HG03097 (cell line): ENCODE results near the gene TSPAN11.
"Not testable (repeated sequence)": the region's sequence is repeated elsewhere in the genome, so short reads cannot be mapped to it uniquely, and the experiment has no call there.

ENCODE experiments used
- ATAC-seq: cut with Tn5 transposase; IDR thresholded peaks from one replicate; pipeline ENCODE4 v1.9.1; 2021; ENCODE audit not compliant: unreplicated experiment, low FRiP score

The TSPAN11 gene

DNA sequence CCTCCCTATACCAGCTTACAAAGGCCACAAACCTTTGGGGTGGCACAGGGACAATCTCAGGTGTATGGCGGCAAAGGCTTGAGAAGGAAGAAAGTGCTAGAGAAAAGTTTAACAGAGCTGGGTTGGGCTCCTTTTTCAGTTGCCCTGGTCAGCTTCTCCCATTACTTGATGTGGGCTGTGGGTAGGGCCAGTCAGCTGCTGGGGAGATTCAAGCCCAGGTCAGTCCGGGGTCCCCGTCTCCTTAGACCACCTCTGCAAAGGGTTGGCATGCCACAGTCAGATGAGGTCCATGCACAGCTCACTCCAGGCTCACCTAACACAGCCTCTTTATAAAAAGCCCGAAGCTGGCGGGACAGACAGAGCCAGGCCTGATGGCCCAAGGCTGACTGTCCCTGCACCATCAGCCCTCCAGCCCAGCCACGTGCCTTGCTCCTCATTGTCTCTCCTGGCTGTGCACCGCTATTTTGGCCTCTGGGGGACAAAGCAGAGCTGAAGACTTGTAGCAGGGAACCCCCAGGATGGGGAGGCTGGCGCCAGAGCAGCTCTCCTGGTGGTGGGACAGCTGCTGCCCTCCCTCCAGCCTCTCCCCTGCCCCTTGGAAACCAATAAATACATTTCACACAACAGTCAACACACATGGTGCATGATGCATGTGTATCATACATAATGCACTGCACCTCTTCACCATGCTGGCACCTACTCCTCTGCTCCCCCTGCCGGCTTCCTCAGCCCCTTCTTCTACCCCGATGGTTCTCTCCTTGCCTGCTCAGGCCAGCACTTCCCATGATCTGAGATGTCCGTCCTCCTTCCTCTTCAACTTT is 85.4 kb downstream of the TSPAN11 start:
- no peak for ATAC-seq

DNA sequence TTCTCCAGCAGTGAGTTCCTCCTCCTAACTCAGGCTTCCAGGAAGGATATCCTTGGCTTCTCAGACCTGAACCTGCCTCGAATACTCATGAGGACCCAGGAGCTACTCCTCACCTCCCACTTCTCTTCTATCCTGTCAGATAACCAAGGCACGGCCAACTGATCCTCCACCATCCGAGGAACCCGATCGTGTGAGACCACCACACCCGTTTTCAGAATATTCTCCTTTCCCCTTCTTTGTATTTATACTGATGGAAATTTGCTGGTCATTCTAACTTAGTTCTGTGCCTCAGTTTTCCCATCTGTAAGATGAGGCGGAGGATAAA is 86.0 kb downstream of the TSPAN11 start:
- ATAC-seq: not testable (repeated sequence)

DNA sequence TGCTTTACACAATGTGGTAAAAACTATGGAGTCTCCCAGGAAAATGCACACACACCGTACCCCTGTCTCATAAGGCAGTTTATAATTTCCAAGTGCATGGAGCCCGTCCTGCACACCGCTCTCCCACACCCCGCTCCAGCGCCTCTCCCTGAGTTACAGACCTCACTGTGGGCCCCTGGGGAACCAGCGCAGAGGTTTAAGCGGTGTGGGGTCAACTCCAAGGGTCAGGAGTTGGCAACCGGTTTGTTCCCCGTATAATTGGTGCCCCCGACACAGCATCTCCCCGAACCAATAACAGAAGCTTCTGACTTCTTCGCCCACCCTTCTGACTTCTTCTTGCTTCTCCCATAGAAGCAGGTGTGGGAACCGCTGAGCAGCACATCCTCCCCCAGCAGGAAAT is 88.7 kb downstream of the TSPAN11 start:
- no peak for ATAC-seq

DNA sequence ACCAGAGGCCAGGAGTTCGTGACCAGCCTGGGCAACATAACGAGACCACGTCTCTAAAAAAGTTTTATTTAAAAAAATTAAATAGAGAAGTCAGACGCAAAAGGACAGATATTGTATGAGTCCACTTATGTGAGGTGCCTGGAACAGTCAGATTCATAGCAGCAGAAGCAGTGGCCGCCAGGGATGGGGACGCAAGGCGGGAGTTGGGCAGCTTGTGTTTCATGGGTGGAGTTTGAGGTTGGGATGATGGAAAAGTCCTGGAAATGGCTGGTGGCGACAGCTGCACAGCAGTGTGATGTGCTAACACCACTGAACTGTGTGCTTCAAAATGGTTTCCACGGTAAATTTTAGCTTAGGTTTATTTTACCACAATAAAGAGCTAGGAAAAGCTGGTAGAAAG is 89.5 kb downstream of the TSPAN11 start:
- ATAC-seq: no peak

DNA sequence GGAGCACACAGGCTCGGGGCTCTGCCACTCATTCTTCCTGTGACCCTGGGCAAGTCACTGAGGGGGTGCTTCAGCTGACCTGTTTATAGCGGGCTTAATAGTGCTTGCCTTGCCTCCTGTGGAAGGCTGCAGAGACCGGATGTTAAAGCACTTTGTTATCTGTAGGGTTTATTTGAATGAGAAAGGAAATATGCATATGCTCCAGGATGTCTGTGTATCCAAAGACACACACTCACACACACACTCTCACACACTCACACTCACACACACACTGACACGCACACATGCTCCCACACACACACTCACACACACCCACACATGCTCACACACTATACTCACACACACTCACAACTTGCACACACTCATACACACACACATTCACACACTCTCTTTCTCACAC is 91.0 kb downstream of the TSPAN11 start:
- ATAC-seq: no peak

DNA sequence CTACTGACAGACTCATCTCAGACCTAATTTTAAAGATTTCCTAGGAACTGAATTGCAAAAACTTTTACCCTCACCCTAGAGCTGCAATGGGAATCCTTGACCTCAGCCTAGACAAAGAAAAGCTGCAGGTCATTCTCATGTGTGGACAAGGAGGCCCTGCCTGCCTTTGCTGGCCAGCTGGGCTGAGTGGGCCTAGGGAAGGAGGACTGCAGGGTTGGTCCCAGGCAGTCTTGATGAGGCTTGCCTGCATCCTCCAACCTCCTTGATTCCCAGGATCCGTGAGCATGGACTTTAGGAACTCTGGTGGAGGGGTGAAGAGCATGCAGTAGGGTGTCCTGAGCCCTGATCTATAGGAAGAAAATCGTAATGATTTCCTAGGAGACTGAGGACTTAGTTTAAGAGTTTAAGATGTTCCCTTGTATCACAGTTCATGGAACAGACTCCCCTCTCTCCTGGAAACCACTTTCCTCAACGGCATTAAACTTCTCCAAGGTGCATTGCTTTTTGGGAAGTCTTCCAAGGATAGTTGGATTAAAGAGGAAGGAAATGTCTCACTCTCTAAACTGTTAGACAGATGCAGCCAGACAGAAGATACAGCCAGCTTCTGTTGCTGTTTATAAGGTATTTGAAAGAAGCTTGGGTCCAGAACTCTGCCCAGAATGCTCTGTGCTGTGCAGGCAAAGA is 91.7 kb downstream of the TSPAN11 start:
- no peak for ATAC-seq

DNA sequence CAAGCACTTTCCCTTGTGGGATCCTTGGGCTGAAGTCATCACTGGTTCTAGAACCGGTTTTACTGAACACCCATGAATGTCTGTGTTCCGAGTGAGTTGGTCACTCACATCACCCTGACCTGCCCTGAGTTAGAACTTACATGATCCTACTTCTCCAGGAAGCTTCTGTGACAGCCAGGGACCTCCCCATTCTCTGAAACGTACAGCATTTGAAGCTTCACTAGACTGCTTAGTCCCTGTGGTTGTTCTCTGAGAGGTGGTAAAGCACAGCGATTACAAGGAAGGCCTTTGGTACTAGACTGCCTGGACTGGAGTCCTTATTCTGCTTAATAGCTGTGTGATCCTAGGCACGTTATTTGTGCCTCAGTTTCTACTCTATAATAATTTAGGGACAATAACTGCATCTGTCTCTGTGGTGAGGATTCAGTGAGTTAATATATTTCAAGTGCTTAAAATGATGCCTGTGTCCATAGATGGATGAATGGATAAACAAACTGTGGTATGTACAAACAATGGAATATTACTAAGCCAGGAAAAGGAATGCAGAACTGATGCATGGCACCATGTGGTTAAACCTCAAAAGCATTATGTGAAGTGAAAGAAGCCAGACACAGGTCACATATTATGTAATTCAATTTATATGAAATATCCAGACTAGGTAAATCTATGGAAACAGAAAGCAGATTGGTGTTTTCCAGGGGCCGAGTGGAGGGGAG is 92.4 kb downstream of the TSPAN11 start:
- ATAC-seq: no peak

DNA sequence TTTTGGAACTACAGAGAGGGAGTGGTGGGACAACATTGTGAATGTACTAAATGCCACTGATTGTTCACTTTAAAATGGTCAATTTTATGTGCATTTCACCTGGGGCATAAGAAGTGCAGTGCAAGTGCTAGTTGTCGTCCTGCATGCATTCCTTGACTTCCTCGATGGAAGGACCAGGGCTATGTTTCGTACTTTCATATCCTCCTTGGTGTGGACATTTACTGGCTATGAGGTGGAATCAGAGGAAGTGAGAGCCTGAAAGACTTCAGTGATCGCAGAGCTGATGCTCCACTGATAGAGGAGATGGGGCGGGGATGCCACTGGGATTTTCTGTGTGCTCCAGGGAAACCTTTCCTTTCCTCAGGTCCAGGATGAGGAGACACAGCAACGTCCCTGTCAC is 93.0 kb downstream of the TSPAN11 start:
- ATAC-seq: no peak

DNA sequence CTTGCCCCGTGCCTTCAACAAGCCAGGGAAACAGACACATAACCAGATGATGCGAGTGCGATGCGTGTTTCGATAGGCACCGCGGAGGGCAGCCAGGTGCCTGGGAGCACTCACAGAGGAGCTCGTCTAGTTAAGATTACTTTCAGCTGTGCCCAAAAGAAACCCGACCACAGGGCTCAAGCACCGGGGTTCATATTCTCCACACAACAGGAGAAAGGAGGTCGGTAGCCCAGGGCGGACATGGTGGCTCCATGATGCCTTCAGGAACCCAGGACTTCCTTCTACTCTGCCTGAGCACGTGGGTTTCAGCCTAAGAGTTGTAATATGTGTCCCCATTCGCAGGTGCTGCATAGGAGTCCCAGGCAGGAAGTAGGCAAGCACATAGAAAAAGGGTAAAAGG is 93.4 kb downstream of the TSPAN11 start:
- ATAC-seq: no peak

DNA sequence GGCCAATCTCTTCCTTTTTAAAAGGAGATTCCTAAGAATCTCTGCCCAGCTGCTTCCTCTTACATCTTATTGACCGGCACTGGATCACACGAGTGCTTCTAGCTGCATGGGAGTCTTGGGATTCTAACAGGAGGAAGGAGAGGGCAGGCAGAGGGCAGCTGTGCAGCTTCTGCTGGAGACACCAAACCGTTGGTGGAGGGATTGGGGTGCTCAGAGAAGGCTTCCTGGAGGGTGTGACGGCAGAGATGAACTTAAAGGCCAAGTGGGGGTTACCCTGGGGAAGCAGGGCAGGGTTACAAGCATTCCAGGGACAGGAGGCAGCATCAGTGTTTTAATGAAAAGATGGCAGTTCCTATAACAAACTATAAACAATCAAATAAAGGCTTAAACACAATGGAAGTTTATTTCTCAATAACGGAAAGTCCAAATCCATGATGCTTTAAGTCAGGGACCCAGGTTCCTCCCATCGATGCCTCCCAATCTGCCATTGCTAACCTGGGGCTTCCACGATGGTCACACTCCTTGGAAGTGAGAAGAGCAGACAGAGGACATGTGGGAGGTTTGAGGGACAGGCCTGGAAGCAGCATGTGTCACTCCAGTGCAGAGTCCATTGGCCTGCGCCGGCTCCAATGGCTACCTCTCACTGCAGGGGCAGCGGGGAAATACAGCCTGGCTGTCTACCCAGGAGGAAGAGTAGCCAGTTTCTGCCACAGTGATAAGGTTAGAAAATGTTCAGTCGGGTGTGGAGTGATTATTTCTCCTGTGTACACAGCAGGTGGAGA is 94.0 kb downstream of the TSPAN11 start:
- no peak for ATAC-seq

DNA sequence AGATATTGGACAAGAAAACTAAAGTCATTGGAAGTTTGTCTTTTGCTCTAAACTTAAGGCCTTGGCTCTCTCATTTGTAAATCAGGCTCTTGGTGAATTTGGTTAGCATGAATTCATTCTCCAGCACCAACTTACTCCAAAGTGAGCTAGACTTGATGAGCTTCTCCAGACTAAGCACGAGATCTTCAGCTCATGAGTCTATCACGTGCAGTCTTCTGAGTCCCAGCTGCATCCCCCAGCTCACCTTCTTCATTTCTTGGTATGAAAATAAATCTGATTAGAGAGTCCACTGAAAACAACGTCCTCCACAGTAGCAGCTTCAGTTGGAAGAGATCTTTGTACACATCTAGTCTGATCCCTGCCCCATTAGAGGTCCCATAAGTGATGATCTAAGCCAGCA is 94.6 kb downstream of the TSPAN11 start:
- ATAC-seq: no peak

DNA sequence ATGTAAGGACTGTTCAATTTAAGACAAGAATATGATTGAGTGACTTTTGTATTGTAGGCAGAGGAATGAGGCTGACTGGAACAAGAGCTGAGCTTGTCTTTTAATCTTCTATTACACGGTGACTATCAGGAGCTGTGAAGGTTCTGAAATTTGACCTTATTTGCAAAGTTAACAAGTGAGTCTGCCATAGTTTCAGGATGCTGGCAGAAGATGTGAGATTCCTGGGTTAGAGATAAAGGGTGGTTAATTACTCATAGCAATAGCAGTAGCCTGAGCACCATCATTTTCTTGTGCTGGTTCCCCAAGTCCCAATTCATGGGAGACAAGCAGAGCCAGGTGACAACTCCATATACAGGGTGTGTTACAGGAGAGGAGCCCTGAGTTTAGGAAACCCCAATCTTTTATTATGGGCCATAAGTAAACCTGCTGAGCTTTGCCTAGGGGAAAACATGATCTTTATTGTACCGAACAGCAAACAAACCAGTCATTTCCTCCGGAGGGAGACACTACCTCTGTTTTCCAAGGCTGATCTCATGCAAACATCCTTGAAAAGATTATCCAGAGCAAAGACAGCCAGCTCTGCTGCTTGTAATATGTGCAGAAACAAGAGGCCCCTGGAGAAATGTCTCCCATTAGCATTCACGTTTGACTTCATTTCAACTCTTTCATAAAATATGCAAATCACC is 95.4 kb downstream of the TSPAN11 start:
- ATAC-seq: no peak

DNA sequence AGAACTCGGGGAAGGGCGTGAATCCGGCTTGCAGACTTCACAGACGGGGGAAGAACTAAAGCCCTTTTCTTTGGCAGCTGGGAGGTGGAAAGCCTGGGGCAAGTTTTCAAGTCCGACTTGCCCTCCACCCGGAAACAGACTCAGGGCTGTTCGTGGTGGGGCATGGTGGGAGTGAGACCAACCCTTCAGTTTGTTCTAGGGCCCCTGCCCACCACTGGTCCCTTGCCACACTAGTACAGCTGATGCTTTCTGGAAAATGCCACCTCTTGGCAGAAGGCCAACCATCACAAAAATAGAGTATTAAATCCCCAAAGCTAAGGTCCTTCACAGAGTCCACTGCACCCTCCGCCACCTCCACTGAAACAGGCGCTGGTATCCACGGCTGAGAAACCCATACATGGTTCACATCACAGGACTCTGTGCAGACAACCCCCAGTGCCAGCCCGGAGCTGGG is 96.8 kb downstream of the TSPAN11 start:
- no peak for ATAC-seq

DNA sequence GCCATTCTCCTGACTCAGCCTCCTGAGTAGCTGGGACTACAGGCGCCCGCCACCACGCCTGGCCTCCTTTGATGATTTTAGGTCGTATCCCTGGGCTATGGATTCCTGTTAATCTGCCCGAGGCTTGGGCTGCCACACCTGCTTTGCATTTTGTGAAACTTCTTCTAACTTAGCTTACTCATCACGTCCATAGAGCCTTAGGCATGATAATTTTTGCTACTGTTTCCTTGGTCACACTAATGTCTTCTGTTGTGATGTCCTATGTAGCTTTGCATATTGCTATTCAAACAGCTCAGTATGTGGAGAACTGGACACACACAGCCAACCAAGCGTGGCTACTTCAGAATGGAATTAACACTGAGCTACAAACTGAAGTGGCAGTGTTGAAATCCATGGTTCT is 99.7 kb downstream of the TSPAN11 start:
- ATAC-seq: no peak

DNA sequence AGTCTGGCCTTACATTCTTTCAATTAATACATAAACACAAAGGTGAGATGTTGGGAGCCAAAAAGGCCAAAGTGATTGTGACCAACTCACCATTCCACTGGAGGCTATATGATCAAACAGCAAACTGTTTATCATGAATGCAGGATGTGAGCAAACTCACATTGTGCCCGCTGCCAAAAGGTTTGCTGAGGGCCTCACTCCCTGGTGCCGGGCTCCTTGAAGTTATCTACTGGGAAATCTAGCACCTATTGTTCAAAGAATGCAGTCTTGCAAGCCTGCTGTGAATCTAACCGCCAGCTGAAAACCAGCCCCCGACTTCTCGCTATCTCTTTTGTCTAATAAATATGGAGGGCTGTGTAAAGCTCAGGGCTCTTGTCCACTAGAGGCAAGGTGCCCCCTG is 100.5 kb downstream of the TSPAN11 start:
- not testable (repeated sequence) for ATAC-seq

DNA sequence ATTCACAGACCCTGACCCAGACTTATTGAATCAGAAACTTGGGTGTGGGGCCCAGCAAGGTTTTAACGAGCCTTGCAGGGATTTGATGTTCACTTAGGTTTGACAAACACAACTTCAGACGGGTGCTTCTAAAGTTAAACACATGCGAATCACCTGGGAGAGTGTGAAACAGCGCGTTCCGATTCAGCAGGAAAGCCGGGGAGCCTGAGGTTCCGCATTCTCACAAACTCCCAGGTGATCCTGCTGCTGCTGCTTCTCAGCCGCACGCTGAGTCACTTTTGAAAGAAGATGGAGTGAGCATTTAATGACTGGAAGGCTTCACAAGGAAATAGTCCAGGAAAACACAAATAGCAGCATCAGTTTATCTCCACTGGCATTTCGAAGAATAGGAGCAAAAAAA is 102.9 kb downstream of the TSPAN11 start:
- ATAC-seq: no peak

DNA sequence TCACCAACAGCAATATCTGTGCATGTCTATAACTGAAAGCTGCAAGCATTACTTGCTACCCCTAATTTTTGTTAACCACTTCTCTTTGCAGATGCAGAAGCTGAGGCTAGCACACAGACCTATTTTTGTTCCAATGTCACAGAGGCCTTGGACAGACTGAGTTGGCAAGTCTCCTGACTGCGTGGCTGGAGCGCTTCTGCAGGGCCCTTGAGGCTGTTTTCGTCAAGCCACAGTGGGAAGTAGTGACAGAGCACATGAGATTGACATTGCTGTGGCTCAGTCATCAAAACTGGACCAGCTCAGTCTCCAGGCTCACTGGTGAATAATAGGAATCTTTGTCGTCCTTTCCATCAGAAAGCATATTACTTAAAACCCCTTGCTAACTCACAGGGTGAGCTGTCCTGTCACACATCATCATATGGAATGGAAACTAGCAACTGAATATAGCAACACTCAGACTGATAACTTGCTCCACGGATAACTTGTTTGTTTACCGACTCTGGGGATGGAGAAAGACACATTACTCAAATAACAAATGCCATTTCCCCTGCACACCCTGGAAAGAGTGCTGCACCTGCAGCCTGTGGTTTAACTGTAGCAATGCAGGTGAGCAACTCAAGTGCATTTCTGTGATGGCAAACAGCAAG is 103.5 kb downstream of the TSPAN11 start:
- ATAC-seq: no peak

DNA sequence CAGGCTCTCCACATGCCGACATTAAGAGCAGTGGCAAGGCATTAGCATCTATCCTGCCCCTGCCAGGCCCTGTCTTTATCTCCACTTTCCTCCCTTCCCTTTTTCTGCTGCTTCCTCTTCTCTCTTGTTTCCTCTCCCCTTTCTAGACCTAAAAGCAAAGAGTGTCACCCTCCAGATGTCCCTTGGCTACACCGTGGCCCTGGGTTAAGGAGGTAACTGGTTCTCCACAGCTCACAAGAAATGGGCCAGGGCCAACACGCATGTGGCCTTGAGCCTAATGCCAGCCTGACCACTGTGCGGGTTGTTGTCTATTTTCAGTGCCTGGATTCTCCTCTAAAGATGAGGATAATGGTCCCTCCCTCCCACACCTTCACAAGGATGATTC is 105.4 kb downstream of the TSPAN11 start:
- no peak for ATAC-seq

DNA sequence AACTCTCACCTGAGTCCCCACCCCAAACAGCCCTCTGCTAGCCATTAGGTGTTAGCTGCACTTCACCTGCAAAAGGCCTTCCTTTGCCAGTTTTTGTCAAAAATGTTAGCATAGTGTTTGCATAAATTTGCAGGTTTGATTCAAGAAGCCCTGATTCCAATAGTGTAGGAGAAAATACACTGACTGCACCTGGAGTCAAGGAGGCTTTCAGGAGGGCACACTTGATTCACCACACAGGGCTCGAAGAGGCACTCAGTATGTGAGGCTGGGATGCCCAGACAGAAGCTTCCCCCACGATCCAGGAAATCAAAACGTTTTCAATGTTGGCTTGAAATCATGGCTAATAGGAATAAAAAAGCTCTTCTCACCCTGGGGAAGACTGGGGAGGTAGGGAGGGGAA is 106.6 kb downstream of the TSPAN11 start:
- ATAC-seq: no peak

DNA sequence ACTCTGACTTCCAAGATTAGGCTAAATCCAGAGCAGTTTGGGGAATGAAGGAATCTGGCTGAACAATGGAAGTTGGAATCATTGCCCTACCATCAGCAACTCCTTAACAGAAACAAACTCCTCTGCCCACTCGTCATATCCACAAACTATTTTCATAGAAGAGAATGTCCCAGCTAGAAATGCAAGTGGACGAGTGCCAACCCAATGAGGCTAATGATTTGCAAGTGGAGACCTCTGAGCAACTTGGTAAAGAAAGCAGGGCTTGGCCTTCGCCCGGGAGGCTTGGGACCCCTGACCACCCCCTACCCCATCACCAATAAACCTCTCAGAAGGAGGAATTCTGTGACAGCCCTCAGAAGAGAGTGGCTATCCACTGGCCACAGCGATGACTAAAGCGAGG is 107.1 kb downstream of the TSPAN11 start:
- no peak for ATAC-seq
